GM12878 (cell line): ENCODE measurements around the gene KCNIP3. TPM values are rescaled to one million over a fixed set of nuclear protein-coding genes. Genes with fewer than 3 reads are reported as not detected.

Source experiments
- ATF3 ChIP-seq: IDR thresholded peaks from 2 replicates; pipeline ENCODE4 v1.6.1; 2011; ENCODE audit warnings: low read depth, mild to moderate bottlenecking, low read length, moderate library complexity, borderline replicate concordance; ENCODE audit errors: extremely low read depth
- BRCA1 ChIP-seq: IDR thresholded peaks from 2 replicates; pipeline ENCODE4 v1.6.1; 2011; ENCODE audit warnings: low read depth, low read length, improper control_type of control experiment
- E4F1 ChIP-seq: fragments of 450-650 bp; IDR thresholded peaks from 2 replicates; pipeline ENCODE4 v1.6.1; 2018; ENCODE audit warnings: borderline replicate concordance, mild to moderate bottlenecking; ENCODE audit not compliant: partially characterized antibody
- EP300 ChIP-seq, 2 experiments: fragments of 150-350 bp in 1 of 2; IDR thresholded peaks; 2 replicates each; pipeline ENCODE4 v1.6.1; 2011 to 2012; ENCODE audit warnings: low read depth in 2 of 2, low read length in 2 of 2, borderline replicate concordance in 1 of 2, improper control_type of control experiment in 1 of 2, inconsistent platforms in 1 of 2; ENCODE audit not compliant: control insufficient read depth in 1 of 2
- SP1 ChIP-seq: IDR thresholded peaks from one replicate; pipeline ENCODE4 v1.6.1; 2011; ENCODE audit warnings: low read depth, low read length
- SREBF2 ChIP-seq: IDR thresholded peaks from 2 replicates; pipeline ENCODE4 v1.6.1; 2012; ENCODE audit warnings: mild to moderate bottlenecking, low read length
- ZBTB11 ChIP-seq: fragments of 450-650 bp; formaldehyde crosslinking; IDR thresholded peaks from 2 replicates; pipeline ENCODE4 v1.5.0; 2022; ENCODE audit warnings: mild to moderate bottlenecking, missing genetic modification characterization
- ZNF207 ChIP-seq: fragments of 450-650 bp; IDR thresholded peaks from 2 replicates; pipeline ENCODE4 v1.6.1; 2014; ENCODE audit warnings: antibody characterized with exemption, mild to moderate bottlenecking, borderline replicate concordance
- ZNF217 ChIP-seq: fragments of 450-650 bp; IDR thresholded peaks from 2 replicates; pipeline ENCODE4 v1.6.1; 2017; ENCODE audit warnings: antibody characterized with exemption, mild to moderate bottlenecking
- ZZZ3 ChIP-seq: IDR thresholded peaks from 2 replicates; pipeline ENCODE4 v1.6.1; 2011; ENCODE audit warnings: low read depth; ENCODE audit not compliant: control insufficient read depth, insufficient read length
- polyA plus RNA-seq, 11 experiments: library from polyadenylated mRNA; depleted of rRNA in 4 of 11; unstranded in 6 of 11; stranded (reverse) in 5 of 11; fragments of >200 nt; fragmentation: Nextera tagmentation in 4 of 11; fragmentation: Illumina TruSeq in 1 of 11; extraction: Ambion mirVana in 4 of 11; extraction: Trizol in 1 of 11; gene quantifications; 1 replicate in 1 of 11; 2 replicates in 10 of 11; pipeline versions ENCODE4 v1.2.1 to v1.2.3, GENCODE V29; 2011 to 2016; ENCODE audit warnings: inconsistent platforms in 2 of 11, missing spikeins in 2 of 11, low read depth in 1 of 11
- total RNA-seq, 4 experiments: library from RNA; depleted of rRNA in 3 of 4; stranded (reverse); fragments of >200 nt in 3 of 4; fragmentation: Illumina TruSeq in 1 of 4; extraction: Trizol in 1 of 4; gene quantifications; 2 replicates each; pipeline versions ENCODE4 v1.2.1 to v1.2.3, GENCODE V29; 2013 to 2021

KCNIP3 gene
- total and polyA plus RNA-seq, 10 of the 15 experiments (the other 5 are each of a cell fraction or from before 2014, with no cell fraction given) = not detected

GRCh38 chr2:95356821-95357700 is 59.9 kb downstream of the KCNIP3 start (continued):
- TF ChIP-seq E4F1 (no peak), ZNF217 (no peak), EP300 (IDR thresholded peaks at IDR 0.05; ENCODE audit: borderline replicate concordance in 1 of 2, control insufficient read depth in 1 of 2, low read depth in 2 of 2, low read length in 2 of 2) (no peak), ATF3 (no peak), ZZZ3 (no peak), BRCA1 (no peak), SREBF2 (no peak), ZNF207 (no peak), ZBTB11 (no peak), SP1 (no peak)
